GM23338 (cell line): Measurements from ENCODE around the gene BAHCC1.

ENCODE experiments used
- EZH2 ChIP-seq: fragments of 200-600 bp; sonication (generic); IDR thresholded peaks from one replicate; pipeline ENCODE4 v1.8.0; 2017; ENCODE audit warnings: antibody characterized with exemption, mild to moderate bottlenecking, low read depth; ENCODE audit not compliant: unreplicated experiment
- EZH2phosphoT487 ChIP-seq: fragments of 200-600 bp; sonication (generic); IDR thresholded peaks from one replicate; pipeline ENCODE4 v1.8.1; 2018; ENCODE audit warnings: antibody characterized with exemption; ENCODE audit not compliant: unreplicated experiment
- JUNB ChIP-seq: IDR thresholded peaks from one replicate; pipeline ENCODE4 v1.6.1; 2016; ENCODE audit warnings: antibody characterized with exemption; ENCODE audit not compliant: unreplicated experiment
- POLR2AphosphoS5 ChIP-seq: IDR thresholded peaks from 2 replicates; pipeline ENCODE4 v1.6.1; 2016; ENCODE audit warnings: antibody characterized with exemption, low read depth
- TF ChIP-seq, protein P1 (sequence below): fragments of 250-450 bp; sonication (Bioruptor Pico); IDR thresholded peaks from 2 replicates; pipeline ENCODE4 v1.5.0; 2020; ENCODE audit warnings: mild to moderate bottlenecking, moderate library complexity
- TF ChIP-seq, protein P2 (sequence below), 2 experiments: fragments of 200-600 bp in 1 of 2; sonication (generic) in 1 of 2; conservative IDR thresholded peaks; 2 replicates each; pipeline versions ENCODE4 v1.5.1 to v1.6.1; 2016 to 2017; ENCODE audit warnings: antibody characterized with exemption in 2 of 2, low read depth in 2 of 2, mild to moderate bottlenecking in 2 of 2, moderate library complexity in 1 of 2

DNA sequence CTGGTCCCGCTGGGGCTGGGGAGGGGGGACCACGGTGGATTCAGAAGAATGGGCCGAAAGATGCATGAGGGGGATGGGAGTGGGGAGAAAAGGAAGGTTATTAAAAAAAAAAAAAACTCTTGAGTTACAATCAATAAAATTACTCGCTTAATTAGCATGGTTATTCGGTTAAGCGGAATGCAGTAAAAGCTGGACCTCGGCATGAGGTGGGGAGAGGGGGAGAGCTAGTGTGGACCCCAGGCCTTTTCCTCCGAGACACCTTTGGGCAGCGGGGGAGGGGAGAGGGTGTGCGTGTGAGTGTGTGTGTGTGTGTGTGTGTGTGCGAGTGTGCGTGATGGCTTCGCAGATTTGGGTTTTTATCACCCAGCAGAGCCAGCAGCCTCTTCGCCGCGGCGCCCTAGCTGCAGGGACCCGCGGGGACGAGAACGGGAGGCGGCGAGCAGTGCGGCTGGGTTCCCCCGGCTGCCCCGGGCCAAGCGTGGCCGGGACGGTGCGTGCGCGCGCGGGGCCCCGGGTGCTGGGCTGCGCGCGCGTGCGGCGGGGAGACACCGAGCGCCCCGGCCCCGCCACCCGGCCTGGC lies 3.7 kb downstream of the BAHCC1 start:
- TF ChIP-seq EZH2, result peak; percentile 94
- TF ChIP-seq, protein P1, sequence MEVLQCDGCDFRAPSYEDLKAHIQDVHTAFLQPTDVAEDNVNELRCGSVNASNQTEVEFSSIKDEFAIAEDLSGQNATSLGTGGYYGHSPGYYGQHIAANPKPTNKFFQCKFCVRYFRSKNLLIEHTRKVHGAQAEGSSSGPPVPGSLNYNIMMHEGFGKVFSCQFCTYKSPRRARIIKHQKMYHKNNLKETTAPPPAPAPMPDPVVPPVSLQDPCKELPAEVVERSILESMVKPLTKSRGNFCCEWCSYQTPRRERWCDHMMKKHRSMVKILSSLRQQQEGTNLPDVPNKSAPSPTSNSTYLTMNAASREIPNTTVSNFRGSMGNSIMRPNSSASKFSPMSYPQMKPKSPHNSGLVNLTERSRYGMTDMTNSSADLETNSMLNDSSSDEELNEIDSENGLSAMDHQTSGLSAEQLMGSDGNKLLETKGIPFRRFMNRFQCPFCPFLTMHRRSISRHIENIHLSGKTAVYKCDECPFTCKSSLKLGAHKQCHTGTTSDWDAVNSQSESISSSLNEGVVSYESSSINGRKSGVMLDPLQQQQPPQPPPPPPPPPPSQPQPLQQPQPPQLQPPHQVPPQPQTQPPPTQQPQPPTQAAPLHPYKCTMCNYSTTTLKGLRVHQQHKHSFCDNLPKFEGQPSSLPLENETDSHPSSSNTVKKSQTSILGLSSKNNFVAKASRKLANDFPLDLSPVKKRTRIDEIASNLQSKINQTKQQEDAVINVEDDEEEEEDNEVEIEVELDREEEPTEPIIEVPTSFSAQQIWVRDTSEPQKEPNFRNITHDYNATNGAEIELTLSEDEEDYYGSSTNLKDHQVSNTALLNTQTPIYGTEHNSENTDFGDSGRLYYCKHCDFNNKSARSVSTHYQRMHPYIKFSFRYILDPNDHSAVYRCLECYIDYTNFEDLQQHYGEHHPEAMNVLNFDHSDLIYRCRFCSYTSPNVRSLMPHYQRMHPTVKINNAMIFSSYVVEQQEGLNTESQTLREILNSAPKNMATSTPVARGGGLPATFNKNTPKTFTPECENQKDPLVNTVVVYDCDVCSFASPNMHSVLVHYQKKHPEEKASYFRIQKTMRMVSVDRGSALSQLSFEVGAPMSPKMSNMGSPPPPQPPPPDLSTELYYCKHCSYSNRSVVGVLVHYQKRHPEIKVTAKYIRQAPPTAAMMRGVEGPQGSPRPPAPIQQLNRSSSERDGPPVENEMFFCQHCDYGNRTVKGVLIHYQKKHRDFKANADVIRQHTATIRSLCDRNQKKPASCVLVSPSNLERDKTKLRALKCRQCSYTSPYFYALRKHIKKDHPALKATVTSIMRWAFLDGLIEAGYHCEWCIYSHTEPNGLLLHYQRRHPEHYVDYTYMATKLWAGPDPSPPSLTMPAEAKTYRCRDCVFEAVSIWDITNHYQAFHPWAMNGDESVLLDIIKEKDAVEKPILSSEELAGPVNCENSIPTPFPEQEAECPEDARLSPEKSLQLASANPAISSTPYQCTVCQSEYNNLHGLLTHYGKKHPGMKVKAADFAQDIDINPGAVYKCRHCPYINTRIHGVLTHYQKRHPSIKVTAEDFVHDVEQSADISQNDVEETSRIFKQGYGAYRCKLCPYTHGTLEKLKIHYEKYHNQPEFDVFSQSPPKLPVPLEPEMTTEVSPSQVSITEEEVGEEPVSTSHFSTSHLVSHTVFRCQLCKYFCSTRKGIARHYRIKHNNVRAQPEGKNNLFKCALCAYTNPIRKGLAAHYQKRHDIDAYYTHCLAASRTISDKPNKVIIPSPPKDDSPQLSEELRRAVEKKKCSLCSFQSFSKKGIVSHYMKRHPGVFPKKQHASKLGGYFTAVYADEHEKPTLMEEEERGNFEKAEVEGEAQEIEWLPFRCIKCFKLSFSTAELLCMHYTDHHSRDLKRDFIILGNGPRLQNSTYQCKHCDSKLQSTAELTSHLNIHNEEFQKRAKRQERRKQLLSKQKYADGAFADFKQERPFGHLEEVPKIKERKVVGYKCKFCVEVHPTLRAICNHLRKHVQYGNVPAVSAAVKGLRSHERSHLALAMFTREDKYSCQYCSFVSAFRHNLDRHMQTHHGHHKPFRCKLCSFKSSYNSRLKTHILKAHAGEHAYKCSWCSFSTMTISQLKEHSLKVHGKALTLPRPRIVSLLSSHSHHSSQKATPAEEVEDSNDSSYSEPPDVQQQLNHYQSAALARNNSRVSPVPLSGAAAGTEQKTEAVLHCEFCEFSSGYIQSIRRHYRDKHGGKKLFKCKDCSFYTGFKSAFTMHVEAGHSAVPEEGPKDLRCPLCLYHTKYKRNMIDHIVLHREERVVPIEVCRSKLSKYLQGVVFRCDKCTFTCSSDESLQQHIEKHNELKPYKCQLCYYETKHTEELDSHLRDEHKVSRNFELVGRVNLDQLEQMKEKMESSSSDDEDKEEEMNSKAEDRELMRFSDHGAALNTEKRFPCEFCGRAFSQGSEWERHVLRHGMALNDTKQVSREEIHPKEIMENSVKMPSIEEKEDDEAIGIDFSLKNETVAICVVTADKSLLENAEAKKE (CRISPR knock-in tag), result no peak
- TF ChIP-seq, protein P2, sequence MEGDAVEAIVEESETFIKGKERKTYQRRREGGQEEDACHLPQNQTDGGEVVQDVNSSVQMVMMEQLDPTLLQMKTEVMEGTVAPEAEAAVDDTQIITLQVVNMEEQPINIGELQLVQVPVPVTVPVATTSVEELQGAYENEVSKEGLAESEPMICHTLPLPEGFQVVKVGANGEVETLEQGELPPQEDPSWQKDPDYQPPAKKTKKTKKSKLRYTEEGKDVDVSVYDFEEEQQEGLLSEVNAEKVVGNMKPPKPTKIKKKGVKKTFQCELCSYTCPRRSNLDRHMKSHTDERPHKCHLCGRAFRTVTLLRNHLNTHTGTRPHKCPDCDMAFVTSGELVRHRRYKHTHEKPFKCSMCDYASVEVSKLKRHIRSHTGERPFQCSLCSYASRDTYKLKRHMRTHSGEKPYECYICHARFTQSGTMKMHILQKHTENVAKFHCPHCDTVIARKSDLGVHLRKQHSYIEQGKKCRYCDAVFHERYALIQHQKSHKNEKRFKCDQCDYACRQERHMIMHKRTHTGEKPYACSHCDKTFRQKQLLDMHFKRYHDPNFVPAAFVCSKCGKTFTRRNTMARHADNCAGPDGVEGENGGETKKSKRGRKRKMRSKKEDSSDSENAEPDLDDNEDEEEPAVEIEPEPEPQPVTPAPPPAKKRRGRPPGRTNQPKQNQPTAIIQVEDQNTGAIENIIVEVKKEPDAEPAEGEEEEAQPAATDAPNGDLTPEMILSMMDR (conservative IDR thresholded peaks at IDR 0.05; ENCODE audit: low read depth in 2 of 2), result no peak
- no peak for TF ChIP-seq EZH2phosphoT487
- no peak for TF ChIP-seq POLR2AphosphoS5
- TF ChIP-seq JUNB, result no peak
